ENCODE data around the gene NEK10. TPM values are rescaled to one million over a fixed set of nuclear protein-coding genes. Genes with fewer than 3 reads are reported as not detected.

Gene NEK10
- total and polyA plus RNA-seq, 4 donors = 3.5 to 60.3 (median 12.8) TPM

DNA sequence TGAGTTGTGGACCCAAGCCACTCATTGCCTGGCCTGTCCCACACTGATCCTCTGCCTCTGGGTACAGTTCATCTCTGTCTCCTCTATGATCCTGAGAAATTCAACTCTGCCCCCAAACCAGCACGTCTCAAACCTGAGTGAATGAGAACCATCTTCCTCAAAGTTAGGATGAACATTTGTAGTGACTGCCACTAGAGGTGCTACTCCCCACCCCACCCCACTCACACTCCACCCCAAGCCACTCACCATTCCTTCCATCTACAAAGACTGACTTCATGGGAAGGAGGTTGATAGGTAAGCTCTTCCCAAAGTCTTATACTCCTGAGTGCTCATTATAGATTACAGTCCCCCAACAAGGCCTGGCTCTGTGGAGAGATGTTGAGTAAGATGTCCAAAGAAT, 43.8 kb downstream of the NEK10 start:
- ATAC-seq (ENCODE audit: insufficient read depth, low FRiP score) (no peak), DNase-seq (no peak)
- Histone ChIP-seq H3K27ac (ENCODE audit: low read depth in 1 of 2, low read length in 1 of 2) (peak overlapping the region in 1 of 2 donors; percentile 51), H3K4me3 (no peak overlapping the region), H3K36me3 (ENCODE audit: control insufficient read depth in 4 of 4, insufficient read depth in 4 of 4, low read length in 4 of 4) (no peaks in the 10 kb centered on the region), H3K27me3 (ENCODE audit: control insufficient read depth in 3 of 3, insufficient read depth in 3 of 3, low read length in 2 of 3) (no peaks in the 10 kb centered on the region), H3K4me1 (ENCODE audit: control insufficient read depth in 5 of 5, insufficient read depth in 5 of 5, low read length in 5 of 5) (peaks cover 1 to 15% (median 10%) of the 10 kb centered on the region in 5 donors), H3K9ac (ENCODE audit: insufficient read depth in 1 of 2, low read length in 2 of 2) (no peak overlapping the region), H3K9me3 (ENCODE audit: control insufficient read depth in 4 of 4, insufficient read depth in 3 of 4, low read length in 3 of 4) (no peaks in the 10 kb centered on the region)
- WGBS, 2 donors = 60 to 80% methylated on average over 1 of the region's 1 CpG
- TF ChIP-seq, protein P1, sequence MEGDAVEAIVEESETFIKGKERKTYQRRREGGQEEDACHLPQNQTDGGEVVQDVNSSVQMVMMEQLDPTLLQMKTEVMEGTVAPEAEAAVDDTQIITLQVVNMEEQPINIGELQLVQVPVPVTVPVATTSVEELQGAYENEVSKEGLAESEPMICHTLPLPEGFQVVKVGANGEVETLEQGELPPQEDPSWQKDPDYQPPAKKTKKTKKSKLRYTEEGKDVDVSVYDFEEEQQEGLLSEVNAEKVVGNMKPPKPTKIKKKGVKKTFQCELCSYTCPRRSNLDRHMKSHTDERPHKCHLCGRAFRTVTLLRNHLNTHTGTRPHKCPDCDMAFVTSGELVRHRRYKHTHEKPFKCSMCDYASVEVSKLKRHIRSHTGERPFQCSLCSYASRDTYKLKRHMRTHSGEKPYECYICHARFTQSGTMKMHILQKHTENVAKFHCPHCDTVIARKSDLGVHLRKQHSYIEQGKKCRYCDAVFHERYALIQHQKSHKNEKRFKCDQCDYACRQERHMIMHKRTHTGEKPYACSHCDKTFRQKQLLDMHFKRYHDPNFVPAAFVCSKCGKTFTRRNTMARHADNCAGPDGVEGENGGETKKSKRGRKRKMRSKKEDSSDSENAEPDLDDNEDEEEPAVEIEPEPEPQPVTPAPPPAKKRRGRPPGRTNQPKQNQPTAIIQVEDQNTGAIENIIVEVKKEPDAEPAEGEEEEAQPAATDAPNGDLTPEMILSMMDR (IDR thresholded peaks at IDR 0.05; ENCODE audit: control extremely low read depth, extremely low read depth) = no peak

DNA sequence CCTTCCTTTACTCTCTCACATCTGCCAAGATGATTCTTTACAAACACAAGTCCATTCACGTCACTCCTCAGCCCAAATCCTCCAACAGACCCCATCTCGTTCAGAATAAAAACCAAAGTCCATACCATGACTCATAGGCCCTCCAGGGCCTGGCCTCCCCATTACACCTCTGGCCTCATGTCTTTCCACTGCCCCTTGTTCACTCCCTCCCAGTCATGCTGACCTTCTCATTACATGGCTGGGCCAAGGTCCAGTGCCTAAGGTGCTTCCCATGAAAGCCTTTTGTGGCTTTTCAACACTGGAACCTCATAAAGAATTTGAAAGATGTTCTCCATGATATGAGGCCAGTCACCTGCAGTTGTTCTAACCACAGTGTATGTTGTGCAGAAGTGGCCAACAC, 44.5 kb downstream of the NEK10 start:
- ATAC-seq (ENCODE audit: insufficient read depth, low FRiP score) = no peak
- TF ChIP-seq, protein P1 (IDR thresholded peaks at IDR 0.05; ENCODE audit: control extremely low read depth, extremely low read depth) = no peak
- H3K4me3 ChIP-seq = no peak overlapping the region
- DNase-seq = no peak
- no peak overlapping the region for H3K27ac ChIP-seq (ENCODE audit: low read depth in 1 of 2, low read length in 1 of 2)
- no peaks in the 10 kb centered on the region for H3K27me3 ChIP-seq (ENCODE audit: control insufficient read depth in 3 of 3, insufficient read depth in 3 of 3, low read length in 2 of 3)
- no peak overlapping the region for H3K9ac ChIP-seq (ENCODE audit: insufficient read depth in 1 of 2, low read length in 2 of 2)
- no peaks in the 10 kb centered on the region for H3K9me3 ChIP-seq (ENCODE audit: control insufficient read depth in 4 of 4, insufficient read depth in 3 of 4, low read length in 3 of 4)
- H3K36me3 ChIP-seq (ENCODE audit: control insufficient read depth in 4 of 4, insufficient read depth in 4 of 4, low read length in 4 of 4) = no peaks in the 10 kb centered on the region
- 86 to 91% methylated on average over 2 of the region's 2 CpGs for WGBS, 2 donors
- peaks cover 1 to 21% (median 11%) of the 10 kb centered on the region in 5 donors for H3K4me1 ChIP-seq (ENCODE audit: control insufficient read depth in 5 of 5, insufficient read depth in 5 of 5, low read length in 5 of 5)

DNA sequence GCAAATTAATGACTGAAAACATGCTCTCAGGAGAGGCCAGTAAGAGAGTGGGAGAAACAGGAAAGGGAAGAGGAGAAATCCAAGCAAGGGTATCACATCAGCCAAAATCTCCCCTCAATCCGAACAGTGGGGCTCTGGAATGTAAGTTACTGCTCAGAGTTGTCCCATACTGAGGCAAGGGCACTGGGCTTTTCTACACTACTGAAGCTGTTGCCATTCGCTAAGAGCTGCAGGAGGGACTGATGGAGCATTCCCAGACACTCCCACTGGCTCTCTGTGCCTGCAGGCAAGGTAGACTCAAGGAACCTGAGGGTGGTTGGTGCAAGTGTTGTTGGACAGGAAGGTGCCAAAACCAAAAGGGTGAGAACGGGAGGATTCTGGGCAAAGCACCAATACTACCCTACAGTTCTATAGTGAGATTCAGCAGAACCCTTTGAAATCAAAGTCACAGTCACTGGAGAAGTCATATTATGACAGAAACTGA, 46.1 kb downstream of the NEK10 start:
- TF ChIP-seq, protein P1 (IDR thresholded peaks at IDR 0.05; ENCODE audit: control extremely low read depth, extremely low read depth) = no peak
- Histone ChIP-seq H3K4me1 (ENCODE audit: control insufficient read depth in 5 of 5, insufficient read depth in 5 of 5, low read length in 5 of 5) (peaks cover 1 to 21% (median 12%) of the 10 kb centered on the region in 5 donors), H3K27ac (ENCODE audit: low read depth in 1 of 2, low read length in 1 of 2) (no peak overlapping the region), H3K27me3 (ENCODE audit: control insufficient read depth in 3 of 3, insufficient read depth in 3 of 3, low read length in 2 of 3) (no peaks in the 10 kb centered on the region), H3K36me3 (ENCODE audit: control insufficient read depth in 4 of 4, insufficient read depth in 4 of 4, low read length in 4 of 4) (no peaks in the 10 kb centered on the region), H3K9me3 (ENCODE audit: control insufficient read depth in 4 of 4, insufficient read depth in 3 of 4, low read length in 3 of 4) (no peaks in the 10 kb centered on the region), H3K4me3 (no peak overlapping the region), H3K9ac (ENCODE audit: insufficient read depth in 1 of 2, low read length in 2 of 2) (no peak overlapping the region)
- ATAC-seq (ENCODE audit: insufficient read depth, low FRiP score) = no peak
- DNase-seq = no peak
- WGBS, 2 donors = 71 to 87% methylated on average over 3 of the region's 3 CpGs

DNA sequence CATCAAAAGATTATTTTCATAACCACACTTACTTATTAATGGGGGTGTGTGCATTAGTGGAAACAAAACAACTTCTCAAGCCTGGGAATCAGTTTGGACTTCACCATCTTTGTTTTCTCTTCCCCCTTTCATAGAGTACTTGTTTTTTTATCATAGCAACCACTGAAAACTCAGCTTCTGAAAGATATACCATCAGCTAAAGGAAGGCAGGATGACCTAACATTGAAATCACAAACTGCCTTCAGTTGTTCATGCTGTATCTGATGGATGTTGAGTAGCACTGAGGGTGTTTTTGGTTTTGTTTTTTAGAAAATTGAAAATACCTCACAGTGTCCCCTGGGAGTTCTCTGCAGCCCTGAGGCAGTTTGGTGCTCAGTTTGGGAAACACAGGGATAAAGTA, 46.5 kb downstream of the NEK10 start:
- H3K9me3 ChIP-seq (ENCODE audit: control insufficient read depth in 4 of 4, insufficient read depth in 3 of 4, low read length in 3 of 4) = no peaks in the 10 kb centered on the region
- H3K9ac ChIP-seq (ENCODE audit: insufficient read depth in 1 of 2, low read length in 2 of 2) = no peak overlapping the region
- no peak for ATAC-seq (ENCODE audit: insufficient read depth, low FRiP score)
- H3K27me3 ChIP-seq (ENCODE audit: control insufficient read depth in 3 of 3, insufficient read depth in 3 of 3, low read length in 2 of 3) = no peaks in the 10 kb centered on the region
- TF ChIP-seq, protein P1 (IDR thresholded peaks at IDR 0.05; ENCODE audit: control extremely low read depth, extremely low read depth) = no peak
- no peak overlapping the region for H3K27ac ChIP-seq (ENCODE audit: low read depth in 1 of 2, low read length in 1 of 2)
- no peaks in the 10 kb centered on the region for H3K36me3 ChIP-seq (ENCODE audit: control insufficient read depth in 4 of 4, insufficient read depth in 4 of 4, low read length in 4 of 4)
- no peak overlapping the region for H3K4me3 ChIP-seq
- H3K4me1 ChIP-seq (ENCODE audit: control insufficient read depth in 5 of 5, insufficient read depth in 5 of 5, low read length in 5 of 5) = peaks cover 1 to 21% (median 12%) of the 10 kb centered on the region in 5 donors
- no peak for DNase-seq

All from lung (tissue), 12 donors.